GM23248 (cell line): ENCODE measurements around the gene ITFG1.

Source experiments
- EZH2 ChIP-seq: fragments of 200-600 bp; sonication (generic); IDR thresholded peaks from 2 replicates; pipeline ENCODE4 v1.6.1; 2018; ENCODE audit warnings: antibody characterized with exemption, mild to moderate bottlenecking; ENCODE audit not compliant: insufficient read depth, poor library complexity, severe bottlenecking
- EZH2phosphoT487 ChIP-seq: fragments of 200-600 bp; sonication (generic); IDR thresholded peaks from 2 replicates; pipeline ENCODE4 v1.6.1; 2018; ENCODE audit warnings: antibody characterized with exemption, moderate library complexity, mild to moderate bottlenecking, low read depth; ENCODE audit not compliant: insufficient read depth

GRCh38 chr16:47228241-47228640, 232.6 kb downstream of the ITFG1 start:
- TF ChIP-seq EZH2, result no peak
- no peak for TF ChIP-seq EZH2phosphoT487
